Measurements from ENCODE around the gene GNG12.

GRCh38 chr1:67721650-67722291 is 111.5 kb downstream of the GNG12 start:
- TF ChIP-seq ZFP30 (CRISPR knock-in tag; IDR thresholded peaks at IDR 0.05) = no peak
- no peak for TF ChIP-seq BACH2 (CRISPR knock-in tag; IDR thresholded peaks at IDR 0.05; ENCODE audit: borderline replicate concordance)
- TF ChIP-seq TOX (CRISPR knock-in tag; IDR thresholded peaks at IDR 0.05; ENCODE audit: borderline replicate concordance) = no peak
- TF ChIP-seq, protein P1, sequence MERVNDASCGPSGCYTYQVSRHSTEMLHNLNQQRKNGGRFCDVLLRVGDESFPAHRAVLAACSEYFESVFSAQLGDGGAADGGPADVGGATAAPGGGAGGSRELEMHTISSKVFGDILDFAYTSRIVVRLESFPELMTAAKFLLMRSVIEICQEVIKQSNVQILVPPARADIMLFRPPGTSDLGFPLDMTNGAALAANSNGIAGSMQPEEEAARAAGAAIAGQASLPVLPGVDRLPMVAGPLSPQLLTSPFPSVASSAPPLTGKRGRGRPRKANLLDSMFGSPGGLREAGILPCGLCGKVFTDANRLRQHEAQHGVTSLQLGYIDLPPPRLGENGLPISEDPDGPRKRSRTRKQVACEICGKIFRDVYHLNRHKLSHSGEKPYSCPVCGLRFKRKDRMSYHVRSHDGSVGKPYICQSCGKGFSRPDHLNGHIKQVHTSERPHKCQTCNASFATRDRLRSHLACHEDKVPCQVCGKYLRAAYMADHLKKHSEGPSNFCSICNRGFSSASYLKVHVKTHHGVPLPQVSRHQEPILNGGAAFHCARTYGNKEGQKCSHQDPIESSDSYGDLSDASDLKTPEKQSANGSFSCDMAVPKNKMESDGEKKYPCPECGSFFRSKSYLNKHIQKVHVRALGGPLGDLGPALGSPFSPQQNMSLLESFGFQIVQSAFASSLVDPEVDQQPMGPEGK (CRISPR knock-in tag; IDR thresholded peaks at IDR 0.05; ENCODE audit: borderline replicate concordance) = no peak
- TF ChIP-seq CREB5 (CRISPR knock-in tag; IDR thresholded peaks at IDR 0.05; ENCODE audit: low read depth) = no peak
- TF ChIP-seq CSDC2 (CRISPR knock-in tag; IDR thresholded peaks at IDR 0.05) = no peak
- no peak for TF ChIP-seq RARB (CRISPR knock-in tag; IDR thresholded peaks at IDR 0.05)
- no peak for TF ChIP-seq POU6F1 (CRISPR knock-in tag; IDR thresholded peaks at IDR 0.05; ENCODE audit: borderline replicate concordance, low read depth)
